ENCODE data around the gene RNF225.
A peak's percentile ranks its signal among the peaks of the same experiment; 100 is the strongest.
"Not testable (repeated sequence)": the region's sequence is repeated elsewhere in the genome, so short reads cannot be mapped to it uniquely, and the experiment has no call there.

RNF225 gene

GRCh38 chr19:58429745-58430144 lies 34.3 kb downstream of the RNF225 start:
- H3K36me3 ChIP-seq: peaks cover 52 to 69% (median 56%) of the 10 kb centered on the region in 3 donors
- H3K27ac ChIP-seq: no peak overlapping the region
- intact Hi-C loops (cut with DNase I; ENCODE audit: low total_unique reads): no loop called here
- no peak overlapping the region for H3K4me3 ChIP-seq
- DNase-seq: no peak
- TF ChIP-seq, protein P1, sequence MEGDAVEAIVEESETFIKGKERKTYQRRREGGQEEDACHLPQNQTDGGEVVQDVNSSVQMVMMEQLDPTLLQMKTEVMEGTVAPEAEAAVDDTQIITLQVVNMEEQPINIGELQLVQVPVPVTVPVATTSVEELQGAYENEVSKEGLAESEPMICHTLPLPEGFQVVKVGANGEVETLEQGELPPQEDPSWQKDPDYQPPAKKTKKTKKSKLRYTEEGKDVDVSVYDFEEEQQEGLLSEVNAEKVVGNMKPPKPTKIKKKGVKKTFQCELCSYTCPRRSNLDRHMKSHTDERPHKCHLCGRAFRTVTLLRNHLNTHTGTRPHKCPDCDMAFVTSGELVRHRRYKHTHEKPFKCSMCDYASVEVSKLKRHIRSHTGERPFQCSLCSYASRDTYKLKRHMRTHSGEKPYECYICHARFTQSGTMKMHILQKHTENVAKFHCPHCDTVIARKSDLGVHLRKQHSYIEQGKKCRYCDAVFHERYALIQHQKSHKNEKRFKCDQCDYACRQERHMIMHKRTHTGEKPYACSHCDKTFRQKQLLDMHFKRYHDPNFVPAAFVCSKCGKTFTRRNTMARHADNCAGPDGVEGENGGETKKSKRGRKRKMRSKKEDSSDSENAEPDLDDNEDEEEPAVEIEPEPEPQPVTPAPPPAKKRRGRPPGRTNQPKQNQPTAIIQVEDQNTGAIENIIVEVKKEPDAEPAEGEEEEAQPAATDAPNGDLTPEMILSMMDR (IDR thresholded peaks at IDR 0.05): no peak
- H3K9me3 ChIP-seq: peaks cover 45 to 97% (median 86%) of the 10 kb centered on the region in 3 donors
- H3K27me3 ChIP-seq: no peaks in the 10 kb centered on the region
- no peaks in the 10 kb centered on the region for H3K4me1 ChIP-seq

DNA sequence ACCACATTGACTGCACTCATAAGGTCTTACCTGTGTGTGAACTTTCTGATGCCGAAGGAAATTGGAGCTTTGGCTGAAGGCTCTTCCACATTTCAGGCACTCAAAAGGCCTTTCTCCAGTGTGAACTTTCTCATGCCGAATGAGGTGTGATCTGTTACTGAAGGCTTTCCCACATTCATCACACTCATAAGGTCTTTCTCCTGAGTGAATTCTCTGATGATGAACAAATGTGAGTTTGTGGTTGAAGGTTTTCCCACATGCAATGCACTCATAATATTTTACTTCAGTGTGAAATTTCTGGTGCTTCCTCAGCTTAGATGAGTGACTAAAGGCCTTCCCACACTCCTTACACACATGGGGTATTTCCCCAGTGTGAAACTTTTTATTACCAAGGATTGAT lies 38.8 kb downstream of the RNF225 start:
- TF ChIP-seq, protein P1 (IDR thresholded peaks at IDR 0.05): no peak
- H3K27me3 ChIP-seq: no peaks in the 10 kb centered on the region
- H3K36me3 ChIP-seq: peaks cover 86 to 98% (median 87%) of the 10 kb centered on the region in 3 donors
- intact Hi-C loops (cut with DNase I; ENCODE audit: low total_unique reads): no loop called here
- H3K4me3 ChIP-seq: no peak overlapping the region
- H3K27ac ChIP-seq: no peak overlapping the region
- no peak for DNase-seq
- peaks cover 36 to 100% (median 97%) of the 10 kb centered on the region in 3 donors for H3K9me3 ChIP-seq
- peaks cover 0 to 2% (median under 1%) of the 10 kb centered on the region in 4 donors for H3K4me1 ChIP-seq

- H3K9me3 ChIP-seq: peaks cover 0 to 47% (median 44%) of the 10 kb centered on the region in 3 donors
- no peaks in the 10 kb centered on the region for H3K27me3 ChIP-seq
- peak within 1 kb of the TSS; percentile 56 to 57 for H3K4me3 ChIP-seq
- intact Hi-C loops (cut with DNase I; ENCODE audit: low total_unique reads): no loop called here
- H3K4me1 ChIP-seq: peaks cover 0 to 17% (median 11%) of the 10 kb centered on the region in 4 donors
- H3K36me3 ChIP-seq: peaks cover 32 to 42% (median 35%) of the 10 kb centered on the region in 3 donors
- peak; percentile 99 for DNase-seq
- peak within 1 kb of the TSS; percentile 76 to 81 for H3K27ac ChIP-seq
- TF ChIP-seq, protein P1 (IDR thresholded peaks at IDR 0.05): no peak
Observed at GRCh38 chr19:58439576-58440554, 44.4 kb downstream of the RNF225 start, which contains the start of gene ZNF132. TSS of gene ZNF132 (minus strand) at chr19:58440153. CDS start at chr19:58439821, 332 bp downstream.

- peak in 1 of 2 donors; percentile 66 for DNase-seq
- H3K27ac ChIP-seq: peak overlapping the region; percentile 76 to 81
- intact Hi-C loops (cut with DNase I; ENCODE audit: low total_unique reads): no loop called here
Observed at GRCh38 chr19:58440556-58440955, 45.1 kb downstream of the RNF225 start.

DNA sequence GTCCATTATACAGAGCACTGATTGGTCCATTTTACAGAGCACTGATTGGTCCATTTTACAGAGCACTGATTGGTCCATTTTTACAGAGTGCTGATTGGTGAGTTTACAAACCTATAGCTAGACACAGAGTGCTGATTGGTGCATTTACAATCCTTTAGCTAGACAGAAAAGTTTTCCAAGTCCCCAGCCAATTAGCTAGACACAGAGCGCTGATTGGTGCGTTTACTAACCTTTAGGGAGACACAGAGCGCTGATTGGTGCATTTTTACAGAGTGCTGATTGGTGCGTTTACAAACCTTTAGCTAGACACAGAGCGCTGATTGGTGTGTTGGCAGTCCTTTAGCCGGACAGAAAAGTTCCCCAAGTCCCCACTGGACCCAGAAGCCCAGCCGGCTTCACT lies 47.5 kb downstream of the RNF225 start:
- not testable (repeated sequence) for H3K27me3 ChIP-seq
- H3K4me1 ChIP-seq: peaks cover 0 to 17% (median 11%) of the 10 kb centered on the region in 4 donors

More at GRCh38 chr19:58440556-58440955, 45.1 kb downstream of the RNF225 start:
- Histone ChIP-seq H3K4me3 (peak overlapping the region; percentile 56 to 57), H3K27me3 (no peaks in the 10 kb centered on the region), H3K9me3 (peaks cover 0 to 40% (median 37%) of the 10 kb centered on the region in 3 donors), H3K4me1 (peaks cover 0 to 17% (median 11%) of the 10 kb centered on the region in 4 donors), H3K36me3 (peaks cover 26 to 35% (median 28%) of the 10 kb centered on the region in 3 donors)
- TF ChIP-seq, protein P1 (IDR thresholded peaks at IDR 0.05): no peak

More for the DNA sequence above, 47.5 kb downstream of the RNF225 start:
- Histone ChIP-seq H3K36me3 (peaks cover 1 to 11% (median 4%) of the 10 kb centered on the region in 3 donors), H3K9me3 (peaks cover 0 to 16% (median 12%) of the 10 kb centered on the region in 3 donors)
- H3K4me3 ChIP-seq; H3K27ac ChIP-seq; intact Hi-C loops (cut with DNase I; ENCODE audit: low total_unique reads); DNase-seq: not testable (repeated sequence)

Data from tibial artery (tissue), 4 donors.